K562 (cell line): ENCODE measurements around the gene TAS2R40. TPM values are rescaled to one million over a fixed set of nuclear protein-coding genes. Genes with fewer than 3 reads are reported as not detected.

Source experiments
- DPF2 ChIP-seq: fragments of 450-650 bp; IDR thresholded peaks from 2 replicates; pipeline ENCODE4 v1.6.1; 2016
- HES1 ChIP-seq: fragments of 450-650 bp; IDR thresholded peaks from 2 replicates; pipeline ENCODE4 v1.6.1; 2016; ENCODE audit warnings: low read depth, mild to moderate bottlenecking, moderate library complexity
- KLF10 ChIP-seq: fragments of 250-450 bp; sonication (Bioruptor Pico); IDR thresholded peaks from 2 replicates; pipeline ENCODE4 v1.6.1; 2021; ENCODE audit warnings: matching md5 sums
- MAZ ChIP-seq, 2 experiments: fragments of 450-650 bp in 1 of 2; sonication (generic) in 1 of 2; formaldehyde crosslinking; IDR thresholded peaks in 1 of 2; conservative IDR thresholded peaks in 1 of 2; 2 replicates each; pipeline versions ENCODE4 v1.4.0 to v1.5.0; 2020; ENCODE audit warnings: mild to moderate bottlenecking in 1 of 2, missing genetic modification reagents in 1 of 2
- MITF ChIP-seq: IDR thresholded peaks from 2 replicates; pipeline ENCODE4 v1.6.1; 2014; ENCODE audit warnings: antibody characterized with exemption
- MTA1 ChIP-seq: fragments of 450-650 bp; IDR thresholded peaks from 2 replicates; pipeline ENCODE4 v1.6.1; 2017; ENCODE audit warnings: borderline replicate concordance
- MTF1 ChIP-seq: fragments of 250-450 bp; sonication (Bioruptor Pico); IDR thresholded peaks from 2 replicates; pipeline ENCODE4 v1.9.0; 2021; ENCODE audit warnings: moderate library complexity, mild to moderate bottlenecking, inconsistent platforms, borderline replicate concordance
- NCOA6 ChIP-seq: fragments of 450-650 bp; IDR thresholded peaks from 2 replicates; pipeline ENCODE4 v1.6.1; 2017; ENCODE audit warnings: mild to moderate bottlenecking
- PHB ChIP-seq: fragments of 250-450 bp; sonication (Bioruptor Pico); IDR thresholded peaks from 2 replicates; pipeline ENCODE4 v1.5.0; 2021
- RNF2 ChIP-seq: sonication (generic); IDR thresholded peaks from 2 replicates; pipeline ENCODE4 v1.6.1; 2016
- SFPQ ChIP-seq: fragments of 200-400 bp; formaldehyde crosslinking; IDR thresholded peaks from 2 replicates; pipeline ENCODE4 v1.6.1; 2017; ENCODE audit warnings: mild to moderate bottlenecking, low read depth, low read length, moderate library complexity
- TBP ChIP-seq: optimal IDR thresholded peaks from 2 replicates; pipeline ENCODE3; 2011; ENCODE audit warnings: low read depth, low read length, improper control_type of control experiment
- THAP7 ChIP-seq: fragments of 250-450 bp; sonication (Bioruptor Pico); IDR thresholded peaks from 2 replicates; pipeline ENCODE4 v1.5.0; 2021
- U2AF2 ChIP-seq: fragments of 200-400 bp; formaldehyde crosslinking; optimal IDR thresholded peaks from 2 replicates; pipeline ENCODE3; 2017; ENCODE audit warnings: low read depth, mild to moderate bottlenecking, low read length
- ZBTB5 ChIP-seq: fragments of 450-650 bp; IDR thresholded peaks from 2 replicates; pipeline ENCODE4 v1.6.1; 2017; ENCODE audit warnings: antibody characterized with exemption
- ZHX1 ChIP-seq: fragments of 150-350 bp; conservative IDR thresholded peaks from 2 replicates; pipeline ENCODE4 v1.6.1; 2014; ENCODE audit warnings: low read length
- ZNF431 ChIP-seq: sonication (generic); formaldehyde crosslinking; IDR thresholded peaks from 2 replicates; pipeline ENCODE4 v1.8.0; 2022; ENCODE audit warnings: mild to moderate bottlenecking, missing genetic modification reagents
- ZNF766 ChIP-seq: fragments of 200-800 bp; sonication (Bioruptor generic); conservative IDR thresholded peaks from 2 replicates; pipeline ENCODE4 v1.6.1; 2016; ENCODE audit warnings: missing genetic modification characterization, missing compliant biosample characterization
- ZNF780A ChIP-seq: fragments of 250-450 bp; sonication (Bioruptor Pico); IDR thresholded peaks from 2 replicates; pipeline ENCODE4 v1.5.0; 2021; ENCODE audit warnings: mild to moderate bottlenecking
- polyA plus RNA-seq, 8 experiments: library from polyadenylated mRNA; depleted of rRNA in 4 of 8; stranded (reverse) in 5 of 8; unstranded in 3 of 8; fragments of >200 nt; fragmentation: Nextera tagmentation in 2 of 8; fragmentation: Illumina TruSeq in 1 of 8; extraction: Ambion mirVana in 2 of 8; extraction: Trizol in 1 of 8; gene quantifications; 2 replicates each; pipeline versions ENCODE4 v1.2.1 to v1.2.3, GENCODE V29; 2011 to 2014; ENCODE audit warnings: inconsistent platforms in 1 of 8, missing spikeins in 1 of 8
- total RNA-seq, 7 experiments: library from RNA; depleted of rRNA in 6 of 7; stranded (reverse); fragments of >200 nt in 6 of 7; fragmentation: Illumina TruSeq in 2 of 7; extraction: Trizol in 2 of 7; gene quantifications; 2 replicates each; pipeline versions ENCODE4 v1.2.1 to v1.2.3, GENCODE V29; 2011 to 2021; ENCODE audit warnings: low replicate concordance in 1 of 7

The TAS2R40 gene
- total and polyA plus RNA-seq, 9 of the 15 experiments (the other 6 are each of a cell fraction or from before 2014, with no cell fraction given) = not detected

- TF ChIP-seq TBP (no peak), MTA1 (no peak), KLF10 (CRISPR knock-in tag) (no peak), THAP7 (CRISPR knock-in tag) (no peak), ZHX1 (no peak), HES1 (no peak), PHB (CRISPR knock-in tag) (no peak), NCOA6 (no peak), RNF2 (no peak), ZNF780A (CRISPR knock-in tag) (no peak), MAZ (CRISPR knock-in tag; conservative IDR thresholded peaks at IDR 0.05 in 1 of 2, IDR thresholded peaks at IDR 0.05 in 1 of 2) (no peak), MTF1 (CRISPR knock-in tag) (no peak), MITF (no peak), ZNF766 (CRISPR knock-in tag) (no peak), SFPQ (no peak), U2AF2 (no peak), DPF2 (0 out of 2 replicates have a peak, but pooled peaks have one; percentile 20), ZBTB5 (no peak), ZNF431 (no peak)
Measured at GRCh38 chr7:143258831-143259230, 37.0 kb downstream of the TAS2R40 start (continued).
